ENCODE results near the gene NUP188.

NUP188 gene

DNA sequence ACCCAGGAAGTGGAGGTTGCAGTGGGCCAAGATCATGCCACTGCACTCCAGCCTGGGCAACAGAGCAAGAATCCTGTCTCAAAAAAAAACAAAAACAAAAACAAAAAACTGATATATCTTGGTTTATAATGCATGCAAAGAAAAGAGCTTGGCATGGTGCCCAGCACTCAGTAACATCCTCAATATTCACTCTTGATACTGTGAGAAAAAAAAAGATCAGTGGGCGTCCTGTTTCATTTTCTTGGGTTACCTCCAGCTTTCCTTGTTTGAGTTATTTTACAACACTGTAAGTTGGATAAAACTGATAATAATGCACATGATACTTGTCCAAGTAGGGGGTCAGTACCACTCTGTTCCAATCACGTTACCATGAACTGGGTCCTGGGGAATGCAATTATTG is 18.9 kb upstream of the NUP188 start:
- no peak overlapping the region for H3K4me3 ChIP-seq (ENCODE audit: low read depth, low read length)
- H3K4me1 ChIP-seq (ENCODE audit: control insufficient read depth, insufficient read depth, low read length), result no peaks in the 10 kb centered on the region
- H3K9me3 ChIP-seq (ENCODE audit: control insufficient read depth, insufficient read depth, low read depth, low read length), result no peaks in the 10 kb centered on the region
- H3K27ac ChIP-seq (ENCODE audit: extremely low read depth, low read depth, low read length), result no peak overlapping the region
- POLR2A ChIA-PET, result interaction anchor here (0.6 to 1.2 kb wide), 3 partner anchors 15 to 246 kb away, joined by 3 to 6 read pairs (median 3); no protein-coding TSS in a partner anchor
- TF ChIP-seq ZNF211 (tag by site-specific recombination; IDR thresholded peaks at IDR 0.05; ENCODE audit: low read depth) (no peak), GLIS1 (tag by site-specific recombination; IDR thresholded peaks at IDR 0.05) (peak; percentile 46; the same call in 1 of the 2 replicates)
- no peaks in the 10 kb centered on the region for H3K36me3 ChIP-seq (ENCODE audit: control insufficient read depth in 2 of 2, insufficient read depth in 1 of 2, low read length in 2 of 2)
- CTCF ChIA-PET, result interaction anchor here (0.5 to 4.3 kb wide), 50 partner anchors 9 to 841 kb away, joined by 3 to 94 read pairs (median 4); partner anchors contain the start of genes DOLK, ENDOG, KYAT1 and LRRC8A

DNA sequence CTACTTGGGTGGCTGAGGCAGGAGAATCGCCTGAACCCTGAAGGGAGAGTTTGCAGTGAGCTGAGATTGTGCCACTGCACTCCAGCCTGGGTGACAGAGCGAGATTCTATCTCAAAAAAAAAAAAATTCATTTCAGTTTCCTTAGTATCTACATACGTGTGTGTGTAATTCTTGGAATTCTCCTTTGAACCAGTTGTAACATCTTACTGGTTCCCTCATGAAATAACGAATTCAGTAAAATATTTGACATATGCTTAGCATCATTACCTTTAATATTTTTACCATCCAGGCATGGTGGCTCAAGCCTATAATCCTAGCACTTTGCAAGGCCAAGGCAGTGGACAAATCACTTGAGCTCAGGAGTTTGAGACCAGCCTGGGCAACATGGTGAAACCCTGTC is 17.9 kb upstream of the NUP188 start:
- TF ChIP-seq ZNF510 (tag by site-specific recombination; IDR thresholded peaks at IDR 0.05; ENCODE audit: insufficient replicate concordance) (peak; percentile 100), ZBTB7A (tag by site-specific recombination; IDR thresholded peaks at IDR 0.05; ENCODE audit: low read depth) (no peak), ZNF391 (tag by site-specific recombination; IDR thresholded peaks at IDR 0.05; ENCODE audit: borderline replicate concordance, low read depth) (no peak)
- POLR2A ChIA-PET, result interaction anchor here (0.7 to 1.5 kb wide), 5 partner anchors 14 to 500 kb away, joined by 3 to 5 read pairs (median 3); partner anchors contain the start of gene ENDOG

DNA sequence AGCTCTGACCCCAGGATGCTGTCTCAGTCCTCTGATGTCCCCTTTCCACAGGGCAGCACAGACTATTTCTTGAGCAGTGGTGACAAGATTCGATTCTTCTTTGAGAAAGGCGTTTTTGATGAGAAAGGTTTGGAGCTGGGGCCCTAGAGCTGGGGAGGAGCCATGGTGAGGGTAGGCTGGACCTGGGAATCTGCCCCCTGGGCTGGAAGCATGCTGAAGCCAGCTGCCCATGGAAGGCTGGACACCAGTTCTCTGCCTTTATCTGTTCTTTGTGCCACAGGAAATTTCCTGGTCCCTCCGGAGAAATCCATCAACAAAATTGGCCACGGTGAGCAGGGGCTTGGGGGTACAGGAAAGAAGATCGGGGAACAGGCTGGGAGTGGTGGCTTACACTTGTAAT is 13.8 kb upstream of the NUP188 start:
- CTCF ChIA-PET, result interaction anchor here (2.2 kb wide), 1 partner anchor 72 kb away, joined by 5 read pairs; no protein-coding TSS in a partner anchor
- POLR2A ChIA-PET, result no interaction called here
- H3K36me3 ChIP-seq (ENCODE audit: control insufficient read depth in 2 of 2, insufficient read depth in 1 of 2, low read length in 2 of 2), result peaks cover 0 to 3% of the 10 kb centered on the region in 2 experiments; a peak in 1 of 3 replicates
- no peak overlapping the region for H3K4me3 ChIP-seq (ENCODE audit: low read depth, low read length)
- H3K9me3 ChIP-seq (ENCODE audit: control insufficient read depth, insufficient read depth, low read depth, low read length), result no peaks in the 10 kb centered on the region
- no peaks in the 10 kb centered on the region for H3K4me1 ChIP-seq (ENCODE audit: control insufficient read depth, insufficient read depth, low read length)
- no peak overlapping the region for H3K27ac ChIP-seq (ENCODE audit: extremely low read depth, low read depth, low read length)
- TF ChIP-seq ZNF473 (tag by site-specific recombination; IDR thresholded peaks at IDR 0.05) (no peak), ZSCAN16 (tag by site-specific recombination; IDR thresholded peaks at IDR 0.05) (no peak), KLF7 (tag by site-specific recombination; IDR thresholded peaks at IDR 0.05; ENCODE audit: borderline replicate concordance) (no peak), ZNF510 (tag by site-specific recombination; IDR thresholded peaks at IDR 0.05; ENCODE audit: insufficient replicate concordance) (no peak), ZNF146 (tag by site-specific recombination; IDR thresholded peaks at IDR 0.05) (no peak), ZNF658 (tag by site-specific recombination; IDR thresholded peaks at IDR 0.05) (no peak), ZNF433 (tag by site-specific recombination; IDR thresholded peaks at IDR 0.05; ENCODE audit: low read depth) (no peak), ZNF26 (tag by site-specific recombination; IDR thresholded peaks at IDR 0.05) (no peak), ZFHX2 (tag by site-specific recombination; conservative IDR thresholded peaks at IDR 0.05) (no peak), ZNF423 (tag by site-specific recombination; IDR thresholded peaks at IDR 0.05) (no peak), ZNF121 (tag by site-specific recombination; IDR thresholded peaks at IDR 0.05) (no peak), ZNF223 (tag by site-specific recombination; IDR thresholded peaks at IDR 0.05) (no peak), WT1 (tag by site-specific recombination; IDR thresholded peaks at IDR 0.05) (no peak), ZSCAN18 (tag by site-specific recombination; IDR thresholded peaks at IDR 0.05) (no peak), ZNF350 (tag by site-specific recombination; IDR thresholded peaks at IDR 0.05) (no peak)
- TF ChIP-seq, protein P1, sequence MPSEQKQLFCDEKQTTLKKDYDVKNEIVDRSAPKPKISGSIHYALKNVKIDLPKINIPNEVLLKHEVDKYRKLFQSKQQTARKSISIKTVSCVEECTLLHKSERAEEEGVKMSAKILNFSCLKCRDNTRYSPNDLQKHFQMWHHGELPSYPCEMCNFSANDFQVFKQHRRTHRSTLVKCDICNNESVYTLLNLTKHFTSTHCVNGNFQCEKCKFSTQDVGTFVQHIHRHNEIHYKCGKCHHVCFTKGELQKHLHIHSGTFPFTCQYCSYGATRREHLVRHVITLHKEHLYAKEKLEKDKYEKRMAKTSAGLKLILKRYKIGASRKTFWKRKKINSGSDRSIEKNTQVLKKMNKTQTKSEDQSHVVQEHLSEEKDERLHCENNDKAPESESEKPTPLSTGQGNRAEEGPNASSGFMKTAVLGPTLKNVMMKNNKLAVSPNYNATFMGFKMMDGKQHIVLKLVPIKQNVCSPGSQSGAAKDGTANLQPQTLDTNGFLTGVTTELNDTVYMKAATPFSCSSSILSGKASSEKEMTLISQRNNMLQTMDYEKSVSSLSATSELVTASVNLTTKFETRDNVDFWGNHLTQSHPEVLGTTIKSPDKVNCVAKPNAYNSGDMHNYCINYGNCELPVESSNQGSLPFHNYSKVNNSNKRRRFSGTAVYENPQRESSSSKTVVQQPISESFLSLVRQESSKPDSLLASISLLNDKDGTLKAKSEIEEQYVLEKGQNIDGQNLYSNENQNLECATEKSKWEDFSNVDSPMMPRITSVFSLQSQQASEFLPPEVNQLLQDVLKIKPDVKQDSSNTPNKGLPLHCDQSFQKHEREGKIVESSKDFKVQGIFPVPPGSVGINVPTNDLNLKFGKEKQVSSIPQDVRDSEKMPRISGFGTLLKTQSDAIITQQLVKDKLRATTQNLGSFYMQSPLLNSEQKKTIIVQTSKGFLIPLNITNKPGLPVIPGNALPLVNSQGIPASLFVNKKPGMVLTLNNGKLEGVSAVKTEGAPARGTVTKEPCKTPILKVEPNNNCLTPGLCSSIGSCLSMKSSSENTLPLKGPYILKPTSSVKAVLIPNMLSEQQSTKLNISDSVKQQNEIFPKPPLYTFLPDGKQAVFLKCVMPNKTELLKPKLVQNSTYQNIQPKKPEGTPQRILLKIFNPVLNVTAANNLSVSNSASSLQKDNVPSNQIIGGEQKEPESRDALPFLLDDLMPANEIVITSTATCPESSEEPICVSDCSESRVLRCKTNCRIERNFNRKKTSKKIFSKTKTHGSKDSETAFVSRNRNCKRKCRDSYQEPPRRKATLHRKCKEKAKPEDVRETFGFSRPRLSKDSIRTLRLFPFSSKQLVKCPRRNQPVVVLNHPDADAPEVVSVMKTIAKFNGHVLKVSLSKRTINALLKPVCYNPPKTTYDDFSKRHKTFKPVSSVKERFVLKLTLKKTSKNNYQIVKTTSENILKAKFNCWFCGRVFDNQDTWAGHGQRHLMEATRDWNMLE (tag by site-specific recombination; conservative IDR thresholded peaks at IDR 0.05; ENCODE audit: low read depth), result no peak
- TF ChIP-seq, protein P2, sequence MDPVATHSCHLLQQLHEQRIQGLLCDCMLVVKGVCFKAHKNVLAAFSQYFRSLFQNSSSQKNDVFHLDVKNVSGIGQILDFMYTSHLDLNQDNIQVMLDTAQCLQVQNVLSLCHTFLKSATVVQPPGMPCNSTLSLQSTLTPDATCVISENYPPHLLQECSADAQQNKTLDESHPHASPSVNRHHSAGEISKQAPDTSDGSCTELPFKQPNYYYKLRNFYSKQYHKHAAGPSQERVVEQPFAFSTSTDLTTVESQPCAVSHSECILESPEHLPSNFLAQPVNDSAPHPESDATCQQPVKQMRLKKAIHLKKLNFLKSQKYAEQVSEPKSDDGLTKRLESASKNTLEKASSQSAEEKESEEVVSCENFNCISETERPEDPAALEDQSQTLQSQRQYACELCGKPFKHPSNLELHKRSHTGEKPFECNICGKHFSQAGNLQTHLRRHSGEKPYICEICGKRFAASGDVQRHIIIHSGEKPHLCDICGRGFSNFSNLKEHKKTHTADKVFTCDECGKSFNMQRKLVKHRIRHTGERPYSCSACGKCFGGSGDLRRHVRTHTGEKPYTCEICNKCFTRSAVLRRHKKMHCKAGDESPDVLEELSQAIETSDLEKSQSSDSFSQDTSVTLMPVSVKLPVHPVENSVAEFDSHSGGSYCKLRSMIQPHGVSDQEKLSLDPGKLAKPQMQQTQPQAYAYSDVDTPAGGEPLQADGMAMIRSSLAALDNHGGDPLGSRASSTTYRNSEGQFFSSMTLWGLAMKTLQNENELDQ (tag by site-specific recombination; IDR thresholded peaks at IDR 0.05; ENCODE audit: low read depth), result no peak

More for the DNA sequence above, 17.9 kb upstream of the NUP188 start:
- Histone ChIP-seq H3K4me3 (ENCODE audit: low read depth, low read length) (no peak overlapping the region), H3K4me1 (ENCODE audit: control insufficient read depth, insufficient read depth, low read length) (no peaks in the 10 kb centered on the region), H3K9me3 (ENCODE audit: control insufficient read depth, insufficient read depth, low read depth, low read length) (no peaks in the 10 kb centered on the region), H3K36me3 (ENCODE audit: control insufficient read depth in 2 of 2, insufficient read depth in 1 of 2, low read length in 2 of 2) (no peaks in the 10 kb centered on the region), H3K27ac (ENCODE audit: extremely low read depth, low read depth, low read length) (no peak overlapping the region)
- CTCF ChIA-PET, result interaction anchor here (0.6 to 4.3 kb wide), 15 partner anchors 10 to 687 kb away, joined by 3 to 94 read pairs (median 6); partner anchors contain the start of genes KYAT1 and LRRC8A

Measured in HEK293 (cell line).